Measurements from ENCODE around the gene CIITA.

CIITA gene

GRCh38 chr16:10906914-10907756, 30.1 kb downstream of the CIITA start:
- TF ChIP-seq CTCF (conservative IDR thresholded peaks at IDR 0.05; ENCODE audit: low read depth, low read length), result no peak
- no peak for DNase-seq (ENCODE audit: low read depth)
- no peak overlapping the region for H3K4me3 ChIP-seq (ENCODE audit: low read depth, low read length)

- DNase-seq (ENCODE audit: low read depth), result no peak
- H3K4me3 ChIP-seq (ENCODE audit: low read depth, low read length), result no peak overlapping the region
- no peak for TF ChIP-seq CTCF (conservative IDR thresholded peaks at IDR 0.05; ENCODE audit: low read depth, low read length)
Measured at GRCh38 chr16:10907757-10908045, 30.7 kb downstream of the CIITA start.

GRCh38 chr16:10911267-10911666, 34.3 kb downstream of the CIITA start:
- no peak for TF ChIP-seq CTCF (conservative IDR thresholded peaks at IDR 0.05; ENCODE audit: low read depth, low read length)
- DNase-seq (ENCODE audit: low read depth), result no peak

GRCh38 chr16:10916534-10916933, 39.5 kb downstream of the CIITA start:
- no peak overlapping the region for H3K4me3 ChIP-seq (ENCODE audit: low read depth, low read length)
- no peak for DNase-seq (ENCODE audit: low read depth)
- no peak for TF ChIP-seq CTCF (conservative IDR thresholded peaks at IDR 0.05; ENCODE audit: low read depth, low read length)

More at GRCh38 chr16:10911267-10911666, 34.3 kb downstream of the CIITA start:
- no peak overlapping the region for H3K4me3 ChIP-seq (ENCODE audit: low read depth, low read length)

GRCh38 chr16:10918294-10919002, 41.4 kb downstream of the CIITA start:
- DNase-seq (ENCODE audit: low read depth), result peak; percentile 97
- peak overlapping the region; percentile 27 for H3K4me3 ChIP-seq (ENCODE audit: low read depth, low read length)
- peak; percentile 100 for TF ChIP-seq CTCF (conservative IDR thresholded peaks at IDR 0.05; ENCODE audit: low read depth, low read length)

GRCh38 chr16:10919003-10919351, 42.0 kb downstream of the CIITA start:
- H3K4me3 ChIP-seq (ENCODE audit: low read depth, low read length), result no peak overlapping the region
- DNase-seq (ENCODE audit: low read depth), result no peak
- no peak for TF ChIP-seq CTCF (conservative IDR thresholded peaks at IDR 0.05; ENCODE audit: low read depth, low read length)
